Measurements from ENCODE around the gene VAMP2. TPM values are rescaled to one million over a fixed set of nuclear protein-coding genes. Genes with fewer than 3 reads are reported as not detected.

VAMP2 gene
- total RNA-seq, 1 donor from 2014 or later: 28.0 TPM

GRCh38 chr17:8153957-8154607 lies 8.7 kb downstream of the VAMP2 start:
- Mint-ChIP-seq H3K36me3 (ENCODE audit: low read depth, unreplicated experiment) (peaks cover 6% of the 10 kb centered on the region), H3K9me3 (ENCODE audit: unreplicated experiment) (no peaks in the 10 kb centered on the region), H3K4me3 (ENCODE audit: unreplicated experiment) (peak overlapping the region; percentile 79), H3K27ac (ENCODE audit: unreplicated experiment) (no peak overlapping the region), H3K27me3 (ENCODE audit: low read depth, unreplicated experiment) (no peaks in the 10 kb centered on the region), H3K4me1 (ENCODE audit: low read depth, unreplicated experiment) (peaks cover 19% of the 10 kb centered on the region)
- H3K79me2 ChIP-seq (ENCODE audit: insufficient read depth, low read length): peaks cover 4% of the 10 kb centered on the region
- no peak for FAIRE-seq
- peaks cover 23% of the 10 kb centered on the region for H4K20me1 ChIP-seq (ENCODE audit: insufficient read depth, low read length)
- peak overlapping the region; percentile 96 for H3K4me2 ChIP-seq (ENCODE audit: low read length)
- DNase-seq (ENCODE audit: low read depth): peak; percentile 96
- H3K27me3 ChIP-seq (ENCODE audit: insufficient read depth, low read length): no peaks in the 10 kb centered on the region
- peak overlapping the region; percentile 40 for H3K4me3 ChIP-seq (ENCODE audit: insufficient read depth, low read depth, low read length)
- peak overlapping the region; percentile 99 for H3K27ac ChIP-seq (ENCODE audit: low read depth, low read length)
- H2AFZ ChIP-seq (ENCODE audit: low read depth, low read length): no peak overlapping the region
- peaks cover 3% of the 10 kb centered on the region for H3K36me3 ChIP-seq (ENCODE audit: insufficient read depth, low read length)
- TF ChIP-seq CTCF (IDR thresholded peaks at IDR 0.05; ENCODE audit: insufficient read depth, low read depth, low read length) (no peak), EZH2 (IDR thresholded peaks at IDR 0.05; ENCODE audit: insufficient read depth, low read length) (no peak)
- H3K9ac ChIP-seq (ENCODE audit: low read length): peak overlapping the region; percentile 91
- no peaks in the 10 kb centered on the region for H3K9me3 ChIP-seq (ENCODE audit: insufficient read depth, low read depth, low read length)
- H3K4me1 ChIP-seq (ENCODE audit: insufficient read depth, low read length): peaks cover 60% of the 10 kb centered on the region

- peak overlapping the region; percentile 40 for H3K4me3 ChIP-seq (ENCODE audit: insufficient read depth, low read depth, low read length)
- peak; percentile 97 for DNase-seq (ENCODE audit: low read depth)
- peak; percentile 43 for FAIRE-seq
- peak overlapping the region; percentile 91 for H3K9ac ChIP-seq (ENCODE audit: low read length)
- peak overlapping the region; percentile 96 for H3K4me2 ChIP-seq (ENCODE audit: low read length)
- no peaks in the 10 kb centered on the region for H3K27me3 ChIP-seq (ENCODE audit: insufficient read depth, low read length)
- TF ChIP-seq CTCF (IDR thresholded peaks at IDR 0.05; ENCODE audit: insufficient read depth, low read depth, low read length) (no peak), EZH2 (IDR thresholded peaks at IDR 0.05; ENCODE audit: insufficient read depth, low read length) (no peak)
- H3K27ac ChIP-seq (ENCODE audit: low read depth, low read length): peak overlapping the region; percentile 99
- H4K20me1 ChIP-seq (ENCODE audit: insufficient read depth, low read length): peaks cover 19% of the 10 kb centered on the region
- H3K79me2 ChIP-seq (ENCODE audit: insufficient read depth, low read length): peaks cover 4% of the 10 kb centered on the region
- Mint-ChIP-seq H3K4me3 (ENCODE audit: unreplicated experiment) (peak overlapping the region; percentile 24), H3K4me1 (ENCODE audit: low read depth, unreplicated experiment) (peaks cover 19% of the 10 kb centered on the region), H3K9me3 (ENCODE audit: unreplicated experiment) (no peaks in the 10 kb centered on the region), H3K27ac (ENCODE audit: unreplicated experiment) (no peak overlapping the region), H3K36me3 (ENCODE audit: low read depth, unreplicated experiment) (peaks cover 4% of the 10 kb centered on the region), H3K27me3 (ENCODE audit: low read depth, unreplicated experiment) (no peaks in the 10 kb centered on the region)
- H3K9me3 ChIP-seq (ENCODE audit: insufficient read depth, low read depth, low read length): no peaks in the 10 kb centered on the region
- peaks cover 3% of the 10 kb centered on the region for H3K36me3 ChIP-seq (ENCODE audit: insufficient read depth, low read length)
- H3K4me1 ChIP-seq (ENCODE audit: insufficient read depth, low read length): peaks cover 58% of the 10 kb centered on the region
- no peak overlapping the region for H2AFZ ChIP-seq (ENCODE audit: low read depth, low read length)
These were observed 9.2 kb downstream of the VAMP2 start for GRCh38 chr17:8153525-8153956.

GRCh38 chr17:8153031-8153451 lies 9.7 kb downstream of the VAMP2 start:
- Mint-ChIP-seq H3K27me3 (ENCODE audit: low read depth, unreplicated experiment) (no peaks in the 10 kb centered on the region), H3K27ac (ENCODE audit: unreplicated experiment) (no peak overlapping the region), H3K9me3 (ENCODE audit: unreplicated experiment) (no peaks in the 10 kb centered on the region), H3K36me3 (ENCODE audit: low read depth, unreplicated experiment) (peaks cover 7% of the 10 kb centered on the region), H3K4me3 (ENCODE audit: unreplicated experiment) (peak overlapping the region; percentile 24), H3K4me1 (ENCODE audit: low read depth, unreplicated experiment) (peaks cover 19% of the 10 kb centered on the region)
- H3K27ac ChIP-seq (ENCODE audit: low read depth, low read length): peak overlapping the region; percentile 99
- H3K4me3 ChIP-seq (ENCODE audit: insufficient read depth, low read depth, low read length): peak overlapping the region; percentile 73
- TF ChIP-seq CTCF (IDR thresholded peaks at IDR 0.05; ENCODE audit: insufficient read depth, low read depth, low read length) (no peak), EZH2 (IDR thresholded peaks at IDR 0.05; ENCODE audit: insufficient read depth, low read length) (no peak)
- H2AFZ ChIP-seq (ENCODE audit: low read depth, low read length): no peak overlapping the region
- H3K79me2 ChIP-seq (ENCODE audit: insufficient read depth, low read length): peaks cover 4% of the 10 kb centered on the region
- H3K4me1 ChIP-seq (ENCODE audit: insufficient read depth, low read length): peaks cover 57% of the 10 kb centered on the region
- FAIRE-seq (no peak), DNase-seq (ENCODE audit: low read depth) (no peak)
- peak overlapping the region; percentile 91 for H3K9ac ChIP-seq (ENCODE audit: low read length)
- H3K9me3 ChIP-seq (ENCODE audit: insufficient read depth, low read depth, low read length): no peaks in the 10 kb centered on the region
- H3K27me3 ChIP-seq (ENCODE audit: insufficient read depth, low read length): no peaks in the 10 kb centered on the region
- peak overlapping the region; percentile 96 for H3K4me2 ChIP-seq (ENCODE audit: low read length)
- H4K20me1 ChIP-seq (ENCODE audit: insufficient read depth, low read length): peaks cover 17% of the 10 kb centered on the region
- H3K36me3 ChIP-seq (ENCODE audit: insufficient read depth, low read length): no peaks in the 10 kb centered on the region
